Germinal center (tissue), 1 donor: ENCODE results near the gene TMEM248.
"Not testable (repeated sequence)": the region's sequence is repeated elsewhere in the genome, so short reads cannot be mapped to it uniquely, and the experiment has no call there.

Source experiments
- DNase-seq: peaks from one replicate; pipeline ENCODE4 v3.0.0; 2012; ENCODE audit warnings: mixed read lengths, low spot score

Gene TMEM248

GRCh38 chr7:66908598-66908997 is 12.4 kb upstream of the TMEM248 start:
- not testable (repeated sequence) for DNase-seq

GRCh38 chr7:66910789-66911188 is 10.2 kb upstream of the TMEM248 start:
- no peak for DNase-seq

GRCh38 chr7:66911191-66911590 is 9.8 kb upstream of the TMEM248 start:
- DNase-seq = not testable (repeated sequence)

- no peak for DNase-seq
Measured at GRCh38 chr7:66912195-66912594, 8.8 kb upstream of the TMEM248 start.

- DNase-seq = no peak
Measured at GRCh38 chr7:66913118-66914037, 7.6 kb upstream of the TMEM248 start.

- DNase-seq = not testable (repeated sequence)
Measured at GRCh38 chr7:66917904-66918303, 3.1 kb upstream of the TMEM248 start.

- no peak for DNase-seq
Measured at GRCh38 chr7:66919304-66919703, 1.7 kb upstream of the TMEM248 start.

- no peak for DNase-seq
Measured at GRCh38 chr7:66919704-66920103, 1.3 kb upstream of the TMEM248 start.

- no peak for DNase-seq
Measured at GRCh38 chr7:66920256-66920655, 769 bp upstream of the TMEM248 start.

GRCh38 chr7:66921396-66921917 is 432 bp downstream of the TMEM248 start:
- no peak for DNase-seq

- DNase-seq = peak; percentile 76
Measured at GRCh38 chr7:66921918-66922486, 977 bp downstream of the TMEM248 start.

- no peak for DNase-seq
Measured at GRCh38 chr7:66925255-66925654, 4.2 kb downstream of the TMEM248 start.

GRCh38 chr7:66927348-66927948 is 6.4 kb downstream of the TMEM248 start:
- DNase-seq = no peak

- DNase-seq = no peak
Measured at GRCh38 chr7:66928388-66928787, 7.4 kb downstream of the TMEM248 start.

- no peak for DNase-seq
Measured at GRCh38 chr7:66929165-66929564, 8.1 kb downstream of the TMEM248 start.

- DNase-seq = no peak
Measured at GRCh38 chr7:66929935-66930334, 8.9 kb downstream of the TMEM248 start.

- no peak for DNase-seq
Measured at GRCh38 chr7:66930341-66930740, 9.3 kb downstream of the TMEM248 start.

- no peak for DNase-seq
Measured at GRCh38 chr7:66933469-66933868, 12.4 kb downstream of the TMEM248 start.

- no peak for DNase-seq
Measured at GRCh38 chr7:66937940-66938339, 16.9 kb downstream of the TMEM248 start.

GRCh38 chr7:66939325-66939724 is 18.3 kb downstream of the TMEM248 start:
- DNase-seq = no peak

GRCh38 chr7:66946545-66946944 is 25.5 kb downstream of the TMEM248 start:
- no peak for DNase-seq

GRCh38 chr7:66948480-66949109 is 27.6 kb downstream of the TMEM248 start:
- no peak for DNase-seq
